Measurements from ENCODE around the gene ABCC6. TPM values are rescaled to one million over a fixed set of nuclear protein-coding genes. Genes with fewer than 3 reads are reported as not detected.
"Not testable (repeated sequence)": the region's sequence is repeated elsewhere in the genome, so short reads cannot be mapped to it uniquely, and the experiment has no call there.

Gene ABCC6
- total RNA-seq, result under 1 TPM in 1 of 2 donors, not detected in 1; 0.24 TPM

- not testable (repeated sequence) for H3K27ac Mint-ChIP-seq; H3K9me3 Mint-ChIP-seq; H3K36me3 Mint-ChIP-seq (ENCODE audit: low read depth); H3K4me3 Mint-ChIP-seq; H3K4me1 Mint-ChIP-seq; H3K27me3 Mint-ChIP-seq
- peak; percentile 61 for ATAC-seq (replicated peaks)
These were observed at the start of gene ABCC6 for GRCh38 chr16:16222850-16223661. Gene ABCC6 (minus strand): TSS chr16:16223494. CDS start chr16:16223434, 60 bp downstream.

GRCh38 chr16:16272573-16273221 is 49.4 kb upstream of the ABCC6 start:
- not testable (repeated sequence) for H3K27ac Mint-ChIP-seq; ATAC-seq (replicated peaks); H3K4me3 Mint-ChIP-seq; H3K36me3 Mint-ChIP-seq (ENCODE audit: low read depth); H3K27me3 Mint-ChIP-seq; H3K4me1 Mint-ChIP-seq; H3K9me3 Mint-ChIP-seq

GRCh38 chr16:16271658-16272057 is 48.4 kb upstream of the ABCC6 start:
- H3K36me3 Mint-ChIP-seq (ENCODE audit: low read depth); H3K9me3 Mint-ChIP-seq; H3K4me1 Mint-ChIP-seq; ATAC-seq (replicated peaks); H3K4me3 Mint-ChIP-seq; H3K27ac Mint-ChIP-seq; H3K27me3 Mint-ChIP-seq: not testable (repeated sequence)

GRCh38 chr16:16268185-16268808 is 45.0 kb upstream of the ABCC6 start:
- H3K27ac Mint-ChIP-seq; ATAC-seq (replicated peaks); H3K4me1 Mint-ChIP-seq; H3K4me3 Mint-ChIP-seq; H3K36me3 Mint-ChIP-seq (ENCODE audit: low read depth); H3K27me3 Mint-ChIP-seq; H3K9me3 Mint-ChIP-seq: not testable (repeated sequence)

GRCh38 chr16:16267708-16268107 is 44.4 kb upstream of the ABCC6 start:
- not testable (repeated sequence) for H3K4me3 Mint-ChIP-seq; H3K27ac Mint-ChIP-seq; H3K36me3 Mint-ChIP-seq (ENCODE audit: low read depth); H3K27me3 Mint-ChIP-seq; H3K4me1 Mint-ChIP-seq; ATAC-seq (replicated peaks); H3K9me3 Mint-ChIP-seq

- H3K27ac Mint-ChIP-seq; H3K27me3 Mint-ChIP-seq; H3K4me1 Mint-ChIP-seq; H3K4me3 Mint-ChIP-seq; H3K9me3 Mint-ChIP-seq; H3K36me3 Mint-ChIP-seq (ENCODE audit: low read depth); ATAC-seq (replicated peaks): not testable (repeated sequence)
These were observed 41.8 kb upstream of the ABCC6 start for GRCh38 chr16:16265044-16265443.

GRCh38 chr16:16263947-16264346 is 40.7 kb upstream of the ABCC6 start:
- not testable (repeated sequence) for H3K27ac Mint-ChIP-seq; H3K4me3 Mint-ChIP-seq; H3K27me3 Mint-ChIP-seq; ATAC-seq (replicated peaks); H3K9me3 Mint-ChIP-seq; H3K4me1 Mint-ChIP-seq
- peaks cover 12% of the 10 kb centered on the region for H3K36me3 Mint-ChIP-seq (ENCODE audit: low read depth)

GRCh38 chr16:16262954-16263555 is 39.8 kb upstream of the ABCC6 start:
- not testable (repeated sequence) for H3K27me3 Mint-ChIP-seq; H3K4me1 Mint-ChIP-seq; H3K4me3 Mint-ChIP-seq; H3K27ac Mint-ChIP-seq; ATAC-seq (replicated peaks); H3K9me3 Mint-ChIP-seq
- H3K36me3 Mint-ChIP-seq (ENCODE audit: low read depth), result peaks cover 13% of the 10 kb centered on the region

- H3K27me3 Mint-ChIP-seq; H3K4me3 Mint-ChIP-seq; H3K36me3 Mint-ChIP-seq (ENCODE audit: low read depth); H3K9me3 Mint-ChIP-seq; H3K27ac Mint-ChIP-seq; ATAC-seq (replicated peaks); H3K4me1 Mint-ChIP-seq: not testable (repeated sequence)
These were observed 36.7 kb upstream of the ABCC6 start for GRCh38 chr16:16259971-16260370.

- ATAC-seq (replicated peaks); H3K4me3 Mint-ChIP-seq; H3K27me3 Mint-ChIP-seq; H3K27ac Mint-ChIP-seq; H3K9me3 Mint-ChIP-seq; H3K4me1 Mint-ChIP-seq: not testable (repeated sequence)
- H3K36me3 Mint-ChIP-seq (ENCODE audit: low read depth), result peaks cover 12% of the 10 kb centered on the region
These were observed 35.5 kb upstream of the ABCC6 start for GRCh38 chr16:16258822-16259221.

GRCh38 chr16:16257301-16257923 is 34.1 kb upstream of the ABCC6 start:
- not testable (repeated sequence) for H3K27ac Mint-ChIP-seq; H3K4me3 Mint-ChIP-seq; H3K27me3 Mint-ChIP-seq; ATAC-seq (replicated peaks); H3K4me1 Mint-ChIP-seq; H3K9me3 Mint-ChIP-seq
- peaks cover 12% of the 10 kb centered on the region for H3K36me3 Mint-ChIP-seq (ENCODE audit: low read depth)

- not testable (repeated sequence) for H3K36me3 Mint-ChIP-seq (ENCODE audit: low read depth); H3K27ac Mint-ChIP-seq; H3K27me3 Mint-ChIP-seq; H3K4me1 Mint-ChIP-seq; ATAC-seq (replicated peaks); H3K4me3 Mint-ChIP-seq; H3K9me3 Mint-ChIP-seq
These were observed 29.1 kb upstream of the ABCC6 start for GRCh38 chr16:16252377-16252776.

- H3K4me3 Mint-ChIP-seq; H3K4me1 Mint-ChIP-seq; ATAC-seq (replicated peaks); H3K27ac Mint-ChIP-seq; H3K9me3 Mint-ChIP-seq; H3K27me3 Mint-ChIP-seq; H3K36me3 Mint-ChIP-seq (ENCODE audit: low read depth): not testable (repeated sequence)
These were observed 26.5 kb upstream of the ABCC6 start for GRCh38 chr16:16249621-16250330.

GRCh38 chr16:16247439-16247838 is 24.1 kb upstream of the ABCC6 start:
- H3K4me3 Mint-ChIP-seq; H3K27ac Mint-ChIP-seq; H3K27me3 Mint-ChIP-seq; H3K4me1 Mint-ChIP-seq; H3K9me3 Mint-ChIP-seq; ATAC-seq (replicated peaks); H3K36me3 Mint-ChIP-seq (ENCODE audit: low read depth): not testable (repeated sequence)

Measured in activated T-helper 17 cell treated with anti-CD3 and anti-CD28 coated beads, Interleukin-2, amount 50 U/mL, for 72 hours (primary cell).